K562 (cell line): ENCODE measurements around the gene POLR3G. TPM values are rescaled to one million over a fixed set of nuclear protein-coding genes. Genes with fewer than 3 reads are reported as not detected.

ENCODE experiments used
- ARID4B ChIP-seq: sonication (generic); formaldehyde crosslinking; IDR thresholded peaks from 2 replicates; pipeline ENCODE4 v1.8.0; 2022; ENCODE audit warnings: mild to moderate bottlenecking, missing genetic modification reagents
- DACH1 ChIP-seq: fragments of 450-650 bp; IDR thresholded peaks from 2 replicates; pipeline ENCODE4 v1.6.1; 2018; ENCODE audit not compliant: partially characterized antibody
- DNMT1 ChIP-seq: fragments of 450-650 bp; IDR thresholded peaks from 2 replicates; pipeline ENCODE4 v1.6.1; 2016; ENCODE audit warnings: antibody characterized with exemption, mild to moderate bottlenecking
- HDGF ChIP-seq: fragments of 450-650 bp; IDR thresholded peaks from 2 replicates; pipeline ENCODE4 v1.6.1; 2016
- KAT7 ChIP-seq: sonication (generic); formaldehyde crosslinking; IDR thresholded peaks from 2 replicates; pipeline ENCODE4 v1.8.0; 2022; ENCODE audit warnings: missing genetic modification reagents, mild to moderate bottlenecking, borderline replicate concordance
- KAT8 ChIP-seq: fragments of 450-650 bp; IDR thresholded peaks from 2 replicates; pipeline ENCODE4 v1.6.1; 2016; ENCODE audit warnings: low read depth, mild to moderate bottlenecking
- MAFG ChIP-seq: fragments of 450-650 bp; conservative IDR thresholded peaks from 2 replicates; pipeline ENCODE4 v1.6.1; 2016; ENCODE audit warnings: missing genetic modification characterization, missing compliant biosample characterization
- MED1 ChIP-seq: sonication (generic); formaldehyde crosslinking; IDR thresholded peaks from 2 replicates; pipeline ENCODE4 v1.8.1; 2023; ENCODE audit warnings: missing genetic modification reagents, borderline replicate concordance
- MTF1 ChIP-seq: fragments of 250-450 bp; sonication (Bioruptor Pico); IDR thresholded peaks from 2 replicates; pipeline ENCODE4 v1.9.0; 2021; ENCODE audit warnings: moderate library complexity, mild to moderate bottlenecking, inconsistent platforms, borderline replicate concordance
- NONO ChIP-seq, 2 experiments: fragments of 200-400 bp in 1 of 2; fragments of 450-650 bp in 1 of 2; formaldehyde crosslinking in 1 of 2; IDR thresholded peaks; 2 replicates each; pipeline ENCODE4 v1.6.1; 2017; ENCODE audit warnings: low read depth in 2 of 2, mild to moderate bottlenecking in 2 of 2, moderate library complexity in 2 of 2, low read length in 1 of 2
- PHB2 ChIP-seq: fragments of 450-650 bp; IDR thresholded peaks from 2 replicates; pipeline ENCODE4 v1.6.1; 2017; ENCODE audit warnings: low read depth
- PTBP1 ChIP-seq: fragments of 200-400 bp; formaldehyde crosslinking; IDR thresholded peaks from 2 replicates; pipeline ENCODE4 v1.6.1; 2017; ENCODE audit warnings: low read depth, low read length
- PTTG1 ChIP-seq: fragments of 450-650 bp; IDR thresholded peaks from 2 replicates; pipeline ENCODE4 v1.6.1; 2016; ENCODE audit warnings: low read depth, mild to moderate bottlenecking, missing genetic modification characterization, missing compliant biosample characterization
- SNRNP70 ChIP-seq: fragments of 200-400 bp; formaldehyde crosslinking; optimal IDR thresholded peaks from 2 replicates; pipeline ENCODE3; 2017; ENCODE audit warnings: low read depth, low read length
- ZNF12 ChIP-seq: sonication (generic); formaldehyde crosslinking; IDR thresholded peaks from 2 replicates; pipeline ENCODE4 v1.4.0; 2020; ENCODE audit warnings: mild to moderate bottlenecking, missing genetic modification reagents
- ZNF165 ChIP-seq: fragments of 250-450 bp; sonication (Bioruptor Pico); IDR thresholded peaks from 2 replicates; pipeline ENCODE4 v1.4.0; 2020; ENCODE audit warnings: borderline replicate concordance
- ZNF511 ChIP-seq: sonication (generic); formaldehyde crosslinking; IDR thresholded peaks from 2 replicates; pipeline ENCODE4 v1.8.0; 2022; ENCODE audit warnings: mild to moderate bottlenecking, missing genetic modification reagents
- ZNF707 ChIP-seq: fragments of 250-450 bp; sonication (Bioruptor Pico); conservative IDR thresholded peaks from 2 replicates; pipeline ENCODE4 v1.8.0; 2022; ENCODE audit warnings: inconsistent platforms, mild to moderate bottlenecking, moderate library complexity
- polyA plus RNA-seq, 8 experiments: library from polyadenylated mRNA; depleted of rRNA in 4 of 8; stranded (reverse) in 5 of 8; unstranded in 3 of 8; fragments of >200 nt; fragmentation: Nextera tagmentation in 2 of 8; fragmentation: Illumina TruSeq in 1 of 8; extraction: Ambion mirVana in 2 of 8; extraction: Trizol in 1 of 8; gene quantifications; 2 replicates each; pipeline versions ENCODE4 v1.2.1 to v1.2.3, GENCODE V29; 2011 to 2014; ENCODE audit warnings: inconsistent platforms in 1 of 8, missing spikeins in 1 of 8
- total RNA-seq, 7 experiments: library from RNA; depleted of rRNA in 6 of 7; stranded (reverse); fragments of >200 nt in 6 of 7; fragmentation: Illumina TruSeq in 2 of 7; extraction: Trizol in 2 of 7; gene quantifications; 2 replicates each; pipeline versions ENCODE4 v1.2.1 to v1.2.3, GENCODE V29; 2011 to 2021; ENCODE audit warnings: low replicate concordance in 1 of 7
- TF ChIP-seq, protein P1 (sequence below): fragments of 250-450 bp; sonication (Bioruptor Pico); IDR thresholded peaks from 2 replicates; pipeline ENCODE4 v1.8.0; 2021; ENCODE audit warnings: borderline replicate concordance, mild to moderate bottlenecking, moderate library complexity; ENCODE audit not compliant: poor library complexity, severe bottlenecking
- TF ChIP-seq, protein P2 (sequence below): fragments of 150-350 bp; IDR thresholded peaks from 2 replicates; pipeline ENCODE4 v1.6.1; 2014; ENCODE audit warnings: low read depth, mild to moderate bottlenecking, low read length, borderline replicate concordance

The POLR3G gene
- total and polyA plus RNA-seq, 9 of the 15 experiments (the other 6 are each of a cell fraction or from before 2014, with no cell fraction given) = 39.0 to 111 (median 59.0) TPM

DNA sequence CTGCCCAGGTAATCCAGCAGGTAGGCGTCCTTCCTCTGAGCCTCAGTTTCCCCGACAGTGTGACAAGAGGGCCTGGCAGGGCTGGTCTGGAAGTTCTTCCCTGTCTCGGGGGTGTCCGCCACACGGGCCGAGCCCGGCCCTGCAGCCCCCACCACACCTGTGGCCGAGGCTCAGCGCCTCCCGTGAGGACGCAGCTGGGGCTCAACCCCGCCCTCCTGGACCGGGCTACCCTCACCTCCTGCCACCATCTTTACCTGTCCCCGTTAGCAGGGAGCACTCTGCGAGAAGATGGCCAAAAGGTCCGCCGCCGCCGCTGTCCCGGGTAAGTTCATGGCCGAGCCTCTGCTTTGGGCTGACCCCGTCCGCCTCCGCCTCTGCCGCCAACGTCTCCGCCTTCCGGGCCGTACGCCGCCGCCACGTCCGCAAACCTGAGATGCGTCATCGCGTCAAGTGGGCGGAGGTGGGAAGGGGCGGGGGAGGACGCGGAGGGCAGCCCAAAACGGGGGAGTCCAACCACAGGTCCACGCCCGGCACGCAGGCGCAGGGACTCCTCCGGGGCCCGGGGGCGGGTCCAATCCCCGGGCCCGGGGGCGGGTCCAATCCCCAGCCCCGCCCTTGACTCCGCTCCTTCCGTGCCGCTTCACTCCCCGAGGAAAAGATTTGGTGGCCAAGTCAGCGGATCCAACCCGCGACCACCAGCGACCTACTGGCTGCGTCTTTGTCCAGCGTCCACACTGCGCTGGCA lies 54.7 kb downstream of the POLR3G start, which contains the start of gene LYSMD3 (continued):
- TF ChIP-seq ZNF707 (CRISPR knock-in tag) (no peak), DACH1 (no peak), DNMT1 (no peak), ZNF511 (CRISPR knock-in tag) (peak; percentile 81), KAT7 (CRISPR knock-in tag) (peak; percentile 68; the same call in 1 of the 2 replicates), ZNF12 (no peak), MTF1 (no peak), MED1 (CRISPR knock-in tag) (no peak), PHB2 (no peak), KAT8 (no peak), PTTG1 (tag) (no peak), SNRNP70 (no peak), PTBP1 (no peak), MAFG (tag) (no peak), ZNF165 (CRISPR knock-in tag) (no peak), ARID4B (CRISPR knock-in tag) (peak; percentile 93), HDGF (no peak), NONO (IDR thresholded peaks at IDR 0.05; ENCODE audit: low read depth in 2 of 2, low read length in 1 of 2) (peak in 1 of 2 experiments; percentile 44; a peak in 1 of 4 replicates)
- TF ChIP-seq, protein P1, sequence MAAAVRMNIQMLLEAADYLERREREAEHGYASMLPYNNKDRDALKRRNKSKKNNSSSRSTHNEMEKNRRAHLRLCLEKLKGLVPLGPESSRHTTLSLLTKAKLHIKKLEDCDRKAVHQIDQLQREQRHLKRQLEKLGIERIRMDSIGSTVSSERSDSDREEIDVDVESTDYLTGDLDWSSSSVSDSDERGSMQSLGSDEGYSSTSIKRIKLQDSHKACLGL = no peak
- TF ChIP-seq, protein P2, sequence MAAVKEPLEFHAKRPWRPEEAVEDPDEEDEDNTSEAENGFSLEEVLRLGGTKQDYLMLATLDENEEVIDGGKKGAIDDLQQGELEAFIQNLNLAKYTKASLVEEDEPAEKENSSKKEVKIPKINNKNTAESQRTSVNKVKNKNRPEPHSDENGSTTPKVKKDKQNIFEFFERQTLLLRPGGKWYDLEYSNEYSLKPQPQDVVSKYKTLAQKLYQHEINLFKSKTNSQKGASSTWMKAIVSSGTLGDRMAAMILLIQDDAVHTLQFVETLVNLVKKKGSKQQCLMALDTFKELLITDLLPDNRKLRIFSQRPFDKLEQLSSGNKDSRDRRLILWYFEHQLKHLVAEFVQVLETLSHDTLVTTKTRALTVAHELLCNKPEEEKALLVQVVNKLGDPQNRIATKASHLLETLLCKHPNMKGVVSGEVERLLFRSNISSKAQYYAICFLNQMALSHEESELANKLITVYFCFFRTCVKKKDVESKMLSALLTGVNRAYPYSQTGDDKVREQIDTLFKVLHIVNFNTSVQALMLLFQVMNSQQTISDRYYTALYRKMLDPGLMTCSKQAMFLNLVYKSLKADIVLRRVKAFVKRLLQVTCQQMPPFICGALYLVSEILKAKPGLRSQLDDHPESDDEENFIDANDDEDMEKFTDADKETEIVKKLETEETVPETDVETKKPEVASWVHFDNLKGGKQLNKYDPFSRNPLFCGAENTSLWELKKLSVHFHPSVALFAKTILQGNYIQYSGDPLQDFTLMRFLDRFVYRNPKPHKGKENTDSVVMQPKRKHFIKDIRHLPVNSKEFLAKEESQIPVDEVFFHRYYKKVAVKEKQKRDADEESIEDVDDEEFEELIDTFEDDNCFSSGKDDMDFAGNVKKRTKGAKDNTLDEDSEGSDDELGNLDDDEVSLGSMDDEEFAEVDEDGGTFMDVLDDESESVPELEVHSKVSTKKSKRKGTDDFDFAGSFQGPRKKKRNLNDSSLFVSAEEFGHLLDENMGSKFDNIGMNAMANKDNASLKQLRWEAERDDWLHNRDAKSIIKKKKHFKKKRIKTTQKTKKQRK = no peak
